Liver (tissue), 9 donors: ENCODE results near the gene MICU2. TPM values are rescaled to one million over a fixed set of nuclear protein-coding genes. Genes with fewer than 3 reads are reported as not detected.

Experiments used
- DNase-seq: peaks from one replicate; pipeline ENCODE4 v3.0.0-alpha.2; 2017; ENCODE audit warnings: low spot score
- H3K27ac ChIP-seq, 2 donors: one replicate each; pipeline ENCODE4 v1.7.0; 2013; ENCODE audit warnings: inconsistent platforms in 2 of 2, low read length in 2 of 2, control low read depth in 1 of 2, low read depth in 1 of 2, mild to moderate bottlenecking in 1 of 2
- H3K27me3 ChIP-seq, 4 donors: one replicate each; pipeline versions ENCODE4 v1.6.1 to v1.7.0; 2013; ENCODE audit warnings: low read length in 3 of 4, inconsistent platforms in 1 of 4, mild to moderate bottlenecking in 1 of 4, moderate library complexity in 1 of 4; ENCODE audit not compliant: control insufficient read depth in 4 of 4, insufficient read depth in 4 of 4
- H3K36me3 ChIP-seq, 4 donors: one replicate each; pipeline versions ENCODE4 v1.6.1 to v1.7.0; 2013; ENCODE audit warnings: low read length in 3 of 4, mild to moderate bottlenecking in 3 of 4, low read depth in 1 of 4, moderate library complexity in 1 of 4; ENCODE audit not compliant: control insufficient read depth in 4 of 4, insufficient read depth in 3 of 4
- H3K4me1 ChIP-seq, 4 donors: one replicate each; pipeline versions ENCODE4 v1.6.1 to v1.7.0; 2013; ENCODE audit warnings: low read length in 3 of 4, mild to moderate bottlenecking in 3 of 4, moderate library complexity in 1 of 4; ENCODE audit not compliant: control insufficient read depth in 4 of 4, insufficient read depth in 4 of 4
- H3K4me3 ChIP-seq, 3 donors: one replicate each; pipeline versions ENCODE4 v1.6.1 to v1.7.0; 2013; ENCODE audit warnings: low read length in 3 of 3, control low read depth in 1 of 3, low read depth in 1 of 3, mild to moderate bottlenecking in 1 of 3
- H3K9ac ChIP-seq, 2 donors: one replicate each; pipeline ENCODE4 v1.7.0; 2013; ENCODE audit warnings: low read length in 2 of 2, mild to moderate bottlenecking in 2 of 2, moderate library complexity in 2 of 2, control low read depth in 1 of 2, low read depth in 1 of 2
- H3K9me3 ChIP-seq, 4 donors: one replicate each; pipeline versions ENCODE4 v1.6.1 to v1.7.0; 2013; ENCODE audit warnings: low read length in 3 of 4; ENCODE audit not compliant: control insufficient read depth in 4 of 4
- ATF3 ChIP-seq: IDR thresholded peaks from 2 replicates; pipeline ENCODE4 v1.6.1; 2016; ENCODE audit warnings: antibody characterized with exemption
- CTCF ChIP-seq: fragments of 150-350 bp; IDR thresholded peaks from 2 replicates; pipeline ENCODE4 v1.5.1; 2017; ENCODE audit warnings: improper control_type of control experiment, low read depth, low read length; ENCODE audit not compliant: missing input control
- EGR1 ChIP-seq, 2 donors: IDR thresholded peaks; 2 replicates each; pipeline ENCODE4 v1.6.1; 2016 to 2018; ENCODE audit warnings: antibody characterized with exemption in 2 of 2, low read depth in 2 of 2
- FOXA1 ChIP-seq: IDR thresholded peaks from 2 replicates; pipeline ENCODE4 v1.6.1; 2016; ENCODE audit warnings: antibody characterized with exemption
- FOXA2 ChIP-seq: IDR thresholded peaks from 2 replicates; pipeline ENCODE4 v1.6.1; 2016; ENCODE audit warnings: antibody characterized with exemption
- GABPA ChIP-seq, 2 donors: IDR thresholded peaks in 1 of 2; conservative IDR thresholded peaks in 1 of 2; 2 replicates each; pipeline ENCODE4 v1.6.1; 2016; ENCODE audit warnings: antibody characterized with exemption in 2 of 2, mild to moderate bottlenecking in 1 of 2, moderate library complexity in 1 of 2
- HNF4A ChIP-seq, 2 donors: conservative IDR thresholded peaks; 2 replicates each; pipeline ENCODE4 v1.6.1; 2016; ENCODE audit warnings: antibody characterized with exemption in 2 of 2, mild to moderate bottlenecking in 2 of 2
- HNF4G ChIP-seq: IDR thresholded peaks from 2 replicates; pipeline ENCODE4 v1.6.1; 2016; ENCODE audit warnings: antibody characterized with exemption
- JUND ChIP-seq, 2 donors: IDR thresholded peaks; 2 replicates each; pipeline ENCODE4 v1.6.1; 2016; ENCODE audit warnings: antibody characterized with exemption in 2 of 2
- MAX ChIP-seq: IDR thresholded peaks from 2 replicates; pipeline ENCODE4 v1.6.1; 2016; ENCODE audit warnings: antibody characterized with exemption
- NR2F2 ChIP-seq: IDR thresholded peaks from 2 replicates; pipeline ENCODE4 v1.6.1; 2016; ENCODE audit warnings: antibody characterized with exemption
- RAD21 ChIP-seq, 2 donors: IDR thresholded peaks; 2 replicates each; pipeline ENCODE4 v1.6.1; 2016; ENCODE audit warnings: antibody characterized with exemption in 2 of 2, mild to moderate bottlenecking in 2 of 2
- REST ChIP-seq: IDR thresholded peaks from 2 replicates; pipeline ENCODE4 v1.6.1; 2016; ENCODE audit warnings: antibody characterized with exemption, mild to moderate bottlenecking
- RXRA ChIP-seq, 2 donors: IDR thresholded peaks; 2 replicates each; pipeline ENCODE4 v1.6.1; 2017 to 2018; ENCODE audit warnings: antibody characterized with exemption in 2 of 2, mild to moderate bottlenecking in 1 of 2
- SP1 ChIP-seq: IDR thresholded peaks from 2 replicates; pipeline ENCODE4 v1.6.1; 2018; ENCODE audit warnings: antibody characterized with exemption, mild to moderate bottlenecking
- TAF1 ChIP-seq: conservative IDR thresholded peaks from 2 replicates; pipeline ENCODE4 v1.6.1; 2016; ENCODE audit warnings: antibody characterized with exemption, mild to moderate bottlenecking
- YY1 ChIP-seq: IDR thresholded peaks from 2 replicates; pipeline ENCODE4 v1.6.1; 2016; ENCODE audit warnings: antibody characterized with exemption, mild to moderate bottlenecking
- ZBTB33 ChIP-seq: IDR thresholded peaks from 2 replicates; pipeline ENCODE4 v1.6.1; 2016; ENCODE audit warnings: antibody characterized with exemption
- WGBS: extraction: QIAGEN DNeasy Blood & Tissue Kit; methylation state at CpG from one replicate; pipeline ENCODE4 v1.1.7; 2013; 5-methylcytosine and 5-hydroxymethylcytosine counted together
- polyA plus RNA-seq, 2 donors: library from polyadenylated mRNA; stranded (reverse) in 1 of 2; unstranded in 1 of 2; fragments of 200-250 nt in 1 of 2; fragments of >200 nt in 1 of 2; fragmentation: Nextera tagmentation in 1 of 2; extraction: Ambion mirVana in 1 of 2; gene quantifications; one replicate each; pipeline versions ENCODE4 v1.2.1 to v1.2.3, GENCODE V29; 2013 to 2015
- total RNA-seq, 2 donors: library from RNA; depleted of rRNA; stranded (reverse); fragments of >200 nt; gene quantifications; one replicate each; pipeline ENCODE4 v1.2.3, GENCODE V29; 2014
- donor health status: healthy.
- donor health status: healthy.
- donor health status: healthy.
- donor health status: healthy.
- donor health status: healthy.

MICU2 gene
- total and polyA plus RNA-seq, 4 donors: 19.4 to 42.9 (median 24.8) TPM

GRCh38 chr13:21486322-21486721 lies 117.6 kb downstream of the MICU2 start:
- no peak overlapping the region for H3K9ac ChIP-seq
- no peaks in the 10 kb centered on the region for H3K4me1 ChIP-seq
- TF ChIP-seq FOXA1: no peak
- TF ChIP-seq GABPA (IDR thresholded peaks at IDR 0.05 in 1 of 2, conservative IDR thresholded peaks at IDR 0.05 in 1 of 2): no peak
- no peak for TF ChIP-seq REST
- TF ChIP-seq YY1: no peak
- no peak for TF ChIP-seq JUND (IDR thresholded peaks at IDR 0.05)
- TF ChIP-seq RAD21 (IDR thresholded peaks at IDR 0.05): no peak
- no peak for TF ChIP-seq ZBTB33
- no peak for TF ChIP-seq NR2F2
- TF ChIP-seq MAX: no peak
- no peak for TF ChIP-seq TAF1
- TF ChIP-seq RXRA (IDR thresholded peaks at IDR 0.05): no peak
- TF ChIP-seq ATF3: no peak
- TF ChIP-seq FOXA2: no peak
- TF ChIP-seq CTCF: no peak
- no peak for TF ChIP-seq HNF4G
- no peak for TF ChIP-seq EGR1 (IDR thresholded peaks at IDR 0.05; ENCODE audit: low read depth in 2 of 2)
- no peak for TF ChIP-seq HNF4A (conservative IDR thresholded peaks at IDR 0.05)
- TF ChIP-seq SP1: no peak
- no peaks in the 10 kb centered on the region for H3K27me3 ChIP-seq
- H3K9me3 ChIP-seq: peaks cover 0 to 7% (median 2%) of the 10 kb centered on the region in 4 donors
- H3K4me3 ChIP-seq: no peak overlapping the region
- DNase-seq: no peak
- 95% methylated on average over 4 of the region's 4 CpGs for WGBS
- H3K27ac ChIP-seq: no peak overlapping the region
- H3K36me3 ChIP-seq: peaks cover 0 to 8% (median 2%) of the 10 kb centered on the region in 4 donors
